ENCODE results near the gene STIP1.

The STIP1 gene

GRCh38 chr11:64181506-64182411, 4.2 kb upstream of the STIP1 start:
- Histone ChIP-seq H3K9ac (ENCODE audit: low read length) (peak overlapping the region; percentile 16), H3K36me3 (ENCODE audit: insufficient read depth, low read length) (no peaks in the 10 kb centered on the region), H3K4me1 (ENCODE audit: insufficient read depth, low read length) (peaks cover 36% of the 10 kb centered on the region), H3K27ac (ENCODE audit: low read depth, low read length) (peak overlapping the region; percentile 13), H3K9me3 (ENCODE audit: low read length) (no peaks in the 10 kb centered on the region), H3K27me3 (ENCODE audit: control insufficient read depth in 1 of 2, insufficient read depth in 2 of 2, low read length in 2 of 2) (no peaks in the 10 kb centered on the region), H3K4me3 (ENCODE audit: low read depth in 1 of 2, low read length in 2 of 2) (peak overlapping the region; percentile 1 to 22)

GRCh38 chr11:64183890-64184289, 2.1 kb upstream of the STIP1 start:
- no peaks in the 10 kb centered on the region for H3K27me3 ChIP-seq (ENCODE audit: control insufficient read depth in 1 of 2, insufficient read depth in 2 of 2, low read length in 2 of 2)

GRCh38 chr11:64185175-64185692, 737 bp upstream of the STIP1 start:
- no peaks in the 10 kb centered on the region for H3K9me3 ChIP-seq (ENCODE audit: low read length)
- H3K36me3 ChIP-seq (ENCODE audit: insufficient read depth, low read length): peaks cover 8% of the 10 kb centered on the region
- H3K9ac ChIP-seq (ENCODE audit: low read length): peak overlapping the region; percentile 62

More at GRCh38 chr11:64183890-64184289, 2.1 kb upstream of the STIP1 start:
- Histone ChIP-seq H3K4me1 (ENCODE audit: insufficient read depth, low read length) (peaks cover 41% of the 10 kb centered on the region), H3K27ac (ENCODE audit: low read depth, low read length) (no peak overlapping the region), H3K36me3 (ENCODE audit: insufficient read depth, low read length) (peaks cover 8% of the 10 kb centered on the region), H3K4me3 (ENCODE audit: low read depth in 1 of 2, low read length in 2 of 2) (no peak overlapping the region), H3K9me3 (ENCODE audit: low read length) (no peaks in the 10 kb centered on the region), H3K9ac (ENCODE audit: low read length) (no peak overlapping the region)

GRCh38 chr11:64186492-64187165, 658 bp downstream of the STIP1 start:
- Histone ChIP-seq H3K4me3 (ENCODE audit: low read depth in 1 of 2, low read length in 2 of 2) (no peak overlapping the region), H3K27me3 (ENCODE audit: control insufficient read depth in 1 of 2, insufficient read depth in 2 of 2, low read length in 2 of 2) (no peaks in the 10 kb centered on the region), H3K36me3 (ENCODE audit: insufficient read depth, low read length) (peaks cover 8% of the 10 kb centered on the region), H3K9ac (ENCODE audit: low read length) (no peak overlapping the region), H3K27ac (ENCODE audit: low read depth, low read length) (no peak overlapping the region), H3K4me1 (ENCODE audit: insufficient read depth, low read length) (peaks cover 30% of the 10 kb centered on the region), H3K9me3 (ENCODE audit: low read length) (no peaks in the 10 kb centered on the region)

More at GRCh38 chr11:64185175-64185692, 737 bp upstream of the STIP1 start:
- H3K4me3 ChIP-seq (ENCODE audit: low read depth in 1 of 2, low read length in 2 of 2): peak overlapping the region; percentile 59 to 83
- H3K27ac ChIP-seq (ENCODE audit: low read depth, low read length): peak overlapping the region; percentile 83
- H3K27me3 ChIP-seq (ENCODE audit: control insufficient read depth in 1 of 2, insufficient read depth in 2 of 2, low read length in 2 of 2): no peaks in the 10 kb centered on the region
- H3K4me1 ChIP-seq (ENCODE audit: insufficient read depth, low read length): peaks cover 41% of the 10 kb centered on the region

- H3K4me1 ChIP-seq (ENCODE audit: insufficient read depth, low read length): peaks cover 5% of the 10 kb centered on the region
- H3K27me3 ChIP-seq (ENCODE audit: control insufficient read depth in 1 of 2, insufficient read depth in 2 of 2, low read length in 2 of 2): no peaks in the 10 kb centered on the region
- no peak overlapping the region for H3K27ac ChIP-seq (ENCODE audit: low read depth, low read length)
- no peaks in the 10 kb centered on the region for H3K9me3 ChIP-seq (ENCODE audit: low read length)
- H3K4me3 ChIP-seq (ENCODE audit: low read depth in 1 of 2, low read length in 2 of 2): no peak overlapping the region
- H3K36me3 ChIP-seq (ENCODE audit: insufficient read depth, low read length): peaks cover 53% of the 10 kb centered on the region
- no peak overlapping the region for H3K9ac ChIP-seq (ENCODE audit: low read length)
These were observed 6.5 kb downstream of the STIP1 start for GRCh38 chr11:64192434-64192833.

DNA sequence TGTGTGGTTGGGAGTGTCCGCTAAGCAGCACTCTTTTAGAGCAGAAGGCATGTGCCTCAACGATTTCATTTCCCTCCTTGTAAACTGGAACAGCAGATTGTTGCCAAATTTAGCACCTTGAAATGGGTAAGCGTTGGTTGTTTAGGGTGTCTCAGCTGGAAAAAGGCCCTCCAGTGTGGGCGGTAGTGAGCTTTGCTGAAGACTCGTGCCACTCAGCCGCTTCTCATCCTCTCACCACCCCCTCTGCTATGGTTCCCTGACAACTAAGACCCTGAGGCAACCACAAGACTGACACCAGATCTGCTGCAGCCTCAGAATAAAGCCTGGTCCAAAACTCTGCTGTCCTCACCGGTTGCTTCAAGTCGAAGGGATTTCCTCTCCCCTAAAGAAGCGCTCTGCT, 10.7 kb downstream of the STIP1 start:
- H3K4me1 ChIP-seq (ENCODE audit: insufficient read depth, low read length): no peaks in the 10 kb centered on the region
- H3K27me3 ChIP-seq (ENCODE audit: control insufficient read depth in 1 of 2, insufficient read depth in 2 of 2, low read length in 2 of 2): no peaks in the 10 kb centered on the region
- no peak overlapping the region for H3K9ac ChIP-seq (ENCODE audit: low read length)
- no peak overlapping the region for H3K27ac ChIP-seq (ENCODE audit: low read depth, low read length)
- H3K36me3 ChIP-seq (ENCODE audit: insufficient read depth, low read length): peaks cover 80% of the 10 kb centered on the region
- no peaks in the 10 kb centered on the region for H3K9me3 ChIP-seq (ENCODE audit: low read length)
- no peak overlapping the region for H3K4me3 ChIP-seq (ENCODE audit: low read depth in 1 of 2, low read length in 2 of 2)

DNA sequence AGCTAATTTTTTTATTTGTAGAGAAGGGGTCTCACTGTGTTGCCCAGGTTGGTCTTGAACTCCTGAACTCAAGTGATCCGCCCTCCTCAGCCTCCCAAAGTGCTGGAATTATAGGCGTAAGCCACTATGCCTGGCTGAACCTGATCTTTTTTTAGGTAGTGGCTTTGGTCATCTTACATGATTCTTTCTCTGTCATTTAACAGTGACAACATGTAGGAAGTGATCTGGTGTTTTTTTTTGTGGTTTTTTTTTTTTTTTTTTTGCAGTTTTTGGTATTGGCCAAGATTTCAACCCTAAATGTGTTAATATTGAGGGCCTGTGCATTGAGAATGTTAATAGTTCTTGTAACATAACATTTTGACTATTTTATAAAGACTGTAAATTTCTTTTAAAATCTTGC, 12.5 kb downstream of the STIP1 start:
- H3K27ac ChIP-seq (ENCODE audit: low read depth, low read length): no peak overlapping the region
- H3K36me3 ChIP-seq (ENCODE audit: insufficient read depth, low read length): peaks cover 89% of the 10 kb centered on the region
- H3K9me3 ChIP-seq (ENCODE audit: low read length): no peaks in the 10 kb centered on the region
- H3K27me3 ChIP-seq (ENCODE audit: control insufficient read depth in 1 of 2, insufficient read depth in 2 of 2, low read length in 2 of 2): no peaks in the 10 kb centered on the region
- no peak overlapping the region for H3K4me3 ChIP-seq (ENCODE audit: low read depth in 1 of 2, low read length in 2 of 2)
- no peak overlapping the region for H3K9ac ChIP-seq (ENCODE audit: low read length)
- no peaks in the 10 kb centered on the region for H3K4me1 ChIP-seq (ENCODE audit: insufficient read depth, low read length)

GRCh38 chr11:64201543-64201942, 15.6 kb downstream of the STIP1 start:
- H3K27me3 ChIP-seq (ENCODE audit: control insufficient read depth in 1 of 2, insufficient read depth in 2 of 2, low read length in 2 of 2): no peaks in the 10 kb centered on the region
- no peak overlapping the region for H3K9ac ChIP-seq (ENCODE audit: low read length)
- H3K9me3 ChIP-seq (ENCODE audit: low read length): no peaks in the 10 kb centered on the region
- no peak overlapping the region for H3K4me3 ChIP-seq (ENCODE audit: low read depth in 1 of 2, low read length in 2 of 2)
- no peak overlapping the region for H3K27ac ChIP-seq (ENCODE audit: low read depth, low read length)
- H3K4me1 ChIP-seq (ENCODE audit: insufficient read depth, low read length): peaks cover 12% of the 10 kb centered on the region
- peaks cover 69% of the 10 kb centered on the region for H3K36me3 ChIP-seq (ENCODE audit: insufficient read depth, low read length)

GRCh38 chr11:64202992-64203391, 17.0 kb downstream of the STIP1 start:
- Histone ChIP-seq H3K9me3 (ENCODE audit: low read length) (no peaks in the 10 kb centered on the region), H3K4me1 (ENCODE audit: insufficient read depth, low read length) (peaks cover 13% of the 10 kb centered on the region), H3K27ac (ENCODE audit: low read depth, low read length) (no peak overlapping the region), H3K4me3 (ENCODE audit: low read depth in 1 of 2, low read length in 2 of 2) (no peak overlapping the region), H3K9ac (ENCODE audit: low read length) (no peak overlapping the region), H3K27me3 (ENCODE audit: control insufficient read depth in 1 of 2, insufficient read depth in 2 of 2, low read length in 2 of 2) (no peaks in the 10 kb centered on the region), H3K36me3 (ENCODE audit: insufficient read depth, low read length) (peaks cover 54% of the 10 kb centered on the region)

GRCh38 chr11:64203421-64204079, 17.6 kb downstream of the STIP1 start:
- Histone ChIP-seq H3K9me3 (ENCODE audit: low read length) (no peaks in the 10 kb centered on the region), H3K4me1 (ENCODE audit: insufficient read depth, low read length) (peaks cover 15% of the 10 kb centered on the region), H3K4me3 (ENCODE audit: low read depth in 1 of 2, low read length in 2 of 2) (no peak overlapping the region), H3K9ac (ENCODE audit: low read length) (no peak overlapping the region), H3K27ac (ENCODE audit: low read depth, low read length) (no peak overlapping the region), H3K27me3 (ENCODE audit: control insufficient read depth in 1 of 2, insufficient read depth in 2 of 2, low read length in 2 of 2) (no peaks in the 10 kb centered on the region), H3K36me3 (ENCODE audit: insufficient read depth, low read length) (peaks cover 49% of the 10 kb centered on the region)

DNA sequence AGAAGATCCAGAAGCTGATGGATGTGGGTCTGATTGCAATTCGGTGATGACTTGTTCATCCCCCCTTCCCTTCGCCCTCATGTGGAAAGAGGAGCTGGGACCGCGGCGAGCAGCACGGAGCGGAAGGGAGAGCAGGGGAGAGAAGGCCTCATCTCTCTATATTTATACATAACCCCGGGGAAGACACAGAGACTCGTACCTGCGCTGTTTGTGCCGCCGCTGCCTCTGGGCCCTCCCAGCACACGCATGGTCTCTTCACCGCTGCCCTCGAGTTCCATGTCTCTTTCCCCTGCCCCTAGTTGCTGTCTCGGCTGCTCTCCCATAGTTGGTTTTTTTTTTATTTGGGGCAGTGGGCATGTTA, 18.1 kb downstream of the STIP1 start:
- H3K27me3 ChIP-seq (ENCODE audit: control insufficient read depth in 1 of 2, insufficient read depth in 2 of 2, low read length in 2 of 2): no peaks in the 10 kb centered on the region
- peaks cover 15% of the 10 kb centered on the region for H3K4me1 ChIP-seq (ENCODE audit: insufficient read depth, low read length)
- H3K9ac ChIP-seq (ENCODE audit: low read length): no peak overlapping the region
- no peak overlapping the region for H3K27ac ChIP-seq (ENCODE audit: low read depth, low read length)
- H3K36me3 ChIP-seq (ENCODE audit: insufficient read depth, low read length): peaks cover 46% of the 10 kb centered on the region
- H3K4me3 ChIP-seq (ENCODE audit: low read depth in 1 of 2, low read length in 2 of 2): no peak overlapping the region
- no peaks in the 10 kb centered on the region for H3K9me3 ChIP-seq (ENCODE audit: low read length)

Measured in muscle layer of colon (tissue), 2 donors.